ENCODE results near the gene ABHD2.

DNA sequence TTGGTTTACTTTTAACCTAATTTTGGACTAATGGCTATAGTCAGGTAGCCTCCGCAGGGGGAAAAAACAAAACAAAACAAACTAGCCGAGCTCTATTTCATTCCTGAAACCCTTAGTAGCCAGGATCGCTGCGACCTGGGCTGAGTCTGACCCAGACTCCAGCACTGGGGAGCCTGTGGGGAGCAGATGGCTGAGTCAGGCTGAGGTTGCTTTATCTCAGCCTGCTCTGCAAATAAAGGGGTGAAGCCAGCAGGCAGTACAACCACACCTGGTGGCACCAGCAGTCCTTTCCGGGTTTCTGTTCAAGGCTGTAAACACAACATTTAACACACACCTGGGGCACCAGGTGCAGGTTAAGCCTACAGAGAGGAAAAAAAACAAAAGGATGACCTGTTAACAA lies 27.3 kb downstream of the ABHD2 start:
- TF ChIP-seq, protein P1, sequence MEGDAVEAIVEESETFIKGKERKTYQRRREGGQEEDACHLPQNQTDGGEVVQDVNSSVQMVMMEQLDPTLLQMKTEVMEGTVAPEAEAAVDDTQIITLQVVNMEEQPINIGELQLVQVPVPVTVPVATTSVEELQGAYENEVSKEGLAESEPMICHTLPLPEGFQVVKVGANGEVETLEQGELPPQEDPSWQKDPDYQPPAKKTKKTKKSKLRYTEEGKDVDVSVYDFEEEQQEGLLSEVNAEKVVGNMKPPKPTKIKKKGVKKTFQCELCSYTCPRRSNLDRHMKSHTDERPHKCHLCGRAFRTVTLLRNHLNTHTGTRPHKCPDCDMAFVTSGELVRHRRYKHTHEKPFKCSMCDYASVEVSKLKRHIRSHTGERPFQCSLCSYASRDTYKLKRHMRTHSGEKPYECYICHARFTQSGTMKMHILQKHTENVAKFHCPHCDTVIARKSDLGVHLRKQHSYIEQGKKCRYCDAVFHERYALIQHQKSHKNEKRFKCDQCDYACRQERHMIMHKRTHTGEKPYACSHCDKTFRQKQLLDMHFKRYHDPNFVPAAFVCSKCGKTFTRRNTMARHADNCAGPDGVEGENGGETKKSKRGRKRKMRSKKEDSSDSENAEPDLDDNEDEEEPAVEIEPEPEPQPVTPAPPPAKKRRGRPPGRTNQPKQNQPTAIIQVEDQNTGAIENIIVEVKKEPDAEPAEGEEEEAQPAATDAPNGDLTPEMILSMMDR (IDR thresholded peaks at IDR 0.05), result no peak
- no peak for TF ChIP-seq EP300 (IDR thresholded peaks at IDR 0.05)

Measured in tibial nerve (tissue), 4 donors.